ENCODE data around the gene HS6ST2. TPM values are rescaled to one million over a fixed set of nuclear protein-coding genes. Genes with fewer than 3 reads are reported as not detected.

HS6ST2 gene
- total RNA-seq, 1 experiment from 2014 or later = 8.1 TPM

DNA sequence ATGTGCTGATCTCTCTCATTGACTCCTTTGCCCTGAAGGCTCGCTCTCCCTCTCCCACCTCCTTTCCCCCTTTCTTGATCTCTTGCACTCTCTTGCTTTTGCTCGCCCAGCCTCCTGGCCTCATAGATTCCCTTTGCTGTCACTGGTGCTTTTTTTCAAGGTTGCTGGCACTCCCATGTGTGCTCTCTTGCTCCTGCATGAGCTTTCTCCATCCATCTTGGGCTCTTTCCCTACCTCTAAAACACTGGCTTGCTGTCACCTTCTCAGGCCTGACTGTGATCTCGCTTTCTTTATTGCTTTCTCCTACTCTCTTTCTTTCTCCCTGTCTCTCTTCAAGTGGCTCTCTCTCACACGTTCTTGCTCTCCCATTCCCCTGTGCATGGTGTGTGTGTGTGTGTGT lies 202.0 kb downstream of the HS6ST2 start:
- CTCF ChIA-PET = interaction anchor here (0.6 to 0.8 kb wide), 2 partner anchors 16 to 193 kb away, joined by 3 read pairs; no protein-coding TSS in a partner anchor
- TF ChIP-seq, protein P1, sequence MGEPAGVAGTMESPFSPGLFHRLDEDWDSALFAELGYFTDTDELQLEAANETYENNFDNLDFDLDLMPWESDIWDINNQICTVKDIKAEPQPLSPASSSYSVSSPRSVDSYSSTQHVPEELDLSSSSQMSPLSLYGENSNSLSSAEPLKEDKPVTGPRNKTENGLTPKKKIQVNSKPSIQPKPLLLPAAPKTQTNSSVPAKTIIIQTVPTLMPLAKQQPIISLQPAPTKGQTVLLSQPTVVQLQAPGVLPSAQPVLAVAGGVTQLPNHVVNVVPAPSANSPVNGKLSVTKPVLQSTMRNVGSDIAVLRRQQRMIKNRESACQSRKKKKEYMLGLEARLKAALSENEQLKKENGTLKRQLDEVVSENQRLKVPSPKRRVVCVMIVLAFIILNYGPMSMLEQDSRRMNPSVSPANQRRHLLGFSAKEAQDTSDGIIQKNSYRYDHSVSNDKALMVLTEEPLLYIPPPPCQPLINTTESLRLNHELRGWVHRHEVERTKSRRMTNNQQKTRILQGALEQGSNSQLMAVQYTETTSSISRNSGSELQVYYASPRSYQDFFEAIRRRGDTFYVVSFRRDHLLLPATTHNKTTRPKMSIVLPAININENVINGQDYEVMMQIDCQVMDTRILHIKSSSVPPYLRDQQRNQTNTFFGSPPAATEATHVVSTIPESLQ (CRISPR knock-in tag; IDR thresholded peaks at IDR 0.05) = no peak
- TF ChIP-seq TP53 (CRISPR knock-in tag; IDR thresholded peaks at IDR 0.05) (no peak), FOXP1 (CRISPR knock-in tag; IDR thresholded peaks at IDR 0.05; ENCODE audit: borderline replicate concordance) (no peak), CBFB (CRISPR knock-in tag; IDR thresholded peaks at IDR 0.05; ENCODE audit: low read depth) (no peak), ZNF263 (CRISPR knock-in tag; IDR thresholded peaks at IDR 0.05; ENCODE audit: low read depth) (no peak), ELF4 (CRISPR knock-in tag; IDR thresholded peaks at IDR 0.05; ENCODE audit: low read depth) (no peak), MXD4 (CRISPR knock-in tag; IDR thresholded peaks at IDR 0.05; ENCODE audit: borderline replicate concordance) (no peak), GRHL2 (CRISPR knock-in tag; IDR thresholded peaks at IDR 0.05; ENCODE audit: insufficient replicate concordance, severe bottlenecking) (no peak), JUN (CRISPR knock-in tag; IDR thresholded peaks at IDR 0.05) (no peak), FOXK1 (CRISPR knock-in tag; IDR thresholded peaks at IDR 0.05) (no peak), GABPB1 (CRISPR knock-in tag; IDR thresholded peaks at IDR 0.05) (no peak), SP1 (CRISPR knock-in tag; conservative IDR thresholded peaks at IDR 0.05) (no peak), NR3C1 (CRISPR knock-in tag; conservative IDR thresholded peaks at IDR 0.05; ENCODE audit: low read depth) (no peak), ZNF396 (CRISPR knock-in tag; IDR thresholded peaks at IDR 0.05; ENCODE audit: borderline replicate concordance) (no peak)
- TF ChIP-seq, protein P2, sequence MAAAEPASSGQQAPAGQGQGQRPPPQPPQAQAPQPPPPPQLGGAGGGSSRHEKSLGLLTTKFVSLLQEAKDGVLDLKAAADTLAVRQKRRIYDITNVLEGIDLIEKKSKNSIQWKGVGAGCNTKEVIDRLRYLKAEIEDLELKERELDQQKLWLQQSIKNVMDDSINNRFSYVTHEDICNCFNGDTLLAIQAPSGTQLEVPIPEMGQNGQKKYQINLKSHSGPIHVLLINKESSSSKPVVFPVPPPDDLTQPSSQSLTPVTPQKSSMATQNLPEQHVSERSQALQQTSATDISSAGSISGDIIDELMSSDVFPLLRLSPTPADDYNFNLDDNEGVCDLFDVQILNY (CRISPR knock-in tag; IDR thresholded peaks at IDR 0.05) = no peak
- TF ChIP-seq, protein P3, sequence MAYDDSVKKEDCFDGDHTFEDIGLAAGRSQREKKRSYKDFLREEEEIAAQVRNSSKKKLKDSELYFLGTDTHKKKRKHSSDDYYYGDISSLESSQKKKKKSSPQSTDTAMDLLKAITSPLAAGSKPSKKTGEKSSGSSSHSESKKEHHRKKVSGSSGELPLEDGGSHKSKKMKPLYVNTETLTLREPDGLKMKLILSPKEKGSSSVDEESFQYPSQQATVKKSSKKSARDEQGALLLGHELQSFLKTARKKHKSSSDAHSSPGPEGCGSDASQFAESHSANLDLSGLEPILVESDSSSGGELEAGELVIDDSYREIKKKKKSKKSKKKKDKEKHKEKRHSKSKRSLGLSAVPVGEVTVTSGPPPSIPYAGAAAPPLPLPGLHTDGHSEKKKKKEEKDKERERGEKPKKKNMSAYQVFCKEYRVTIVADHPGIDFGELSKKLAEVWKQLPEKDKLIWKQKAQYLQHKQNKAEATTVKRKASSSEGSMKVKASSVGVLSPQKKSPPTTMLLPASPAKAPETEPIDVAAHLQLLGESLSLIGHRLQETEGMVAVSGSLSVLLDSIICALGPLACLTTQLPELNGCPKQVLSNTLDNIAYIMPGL (CRISPR knock-in tag; IDR thresholded peaks at IDR 0.05) = no peak
- TF ChIP-seq, protein P4, sequence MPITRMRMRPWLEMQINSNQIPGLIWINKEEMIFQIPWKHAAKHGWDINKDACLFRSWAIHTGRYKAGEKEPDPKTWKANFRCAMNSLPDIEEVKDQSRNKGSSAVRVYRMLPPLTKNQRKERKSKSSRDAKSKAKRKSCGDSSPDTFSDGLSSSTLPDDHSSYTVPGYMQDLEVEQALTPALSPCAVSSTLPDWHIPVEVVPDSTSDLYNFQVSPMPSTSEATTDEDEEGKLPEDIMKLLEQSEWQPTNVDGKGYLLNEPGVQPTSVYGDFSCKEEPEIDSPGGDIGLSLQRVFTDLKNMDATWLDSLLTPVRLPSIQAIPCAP (CRISPR knock-in tag; IDR thresholded peaks at IDR 0.05) = no peak
- ATAC-seq (no peak), DNase-seq (ENCODE audit: low spot score) (no peak)
- H3K27me3 Mint-ChIP-seq (ENCODE audit: low read depth) = no peaks in the 10 kb centered on the region; the same call in none of the 2 replicates
- POLR2A ChIA-PET = no interaction called here
- peaks cover 42% of the 10 kb centered on the region for H3K4me1 Mint-ChIP-seq
- no peak overlapping the region for H3K27ac Mint-ChIP-seq
- H3K4me3 Mint-ChIP-seq = no peak overlapping the region
- no peaks in the 10 kb centered on the region for H3K36me3 Mint-ChIP-seq
- H3K9me3 Mint-ChIP-seq = no peaks in the 10 kb centered on the region

DNA sequence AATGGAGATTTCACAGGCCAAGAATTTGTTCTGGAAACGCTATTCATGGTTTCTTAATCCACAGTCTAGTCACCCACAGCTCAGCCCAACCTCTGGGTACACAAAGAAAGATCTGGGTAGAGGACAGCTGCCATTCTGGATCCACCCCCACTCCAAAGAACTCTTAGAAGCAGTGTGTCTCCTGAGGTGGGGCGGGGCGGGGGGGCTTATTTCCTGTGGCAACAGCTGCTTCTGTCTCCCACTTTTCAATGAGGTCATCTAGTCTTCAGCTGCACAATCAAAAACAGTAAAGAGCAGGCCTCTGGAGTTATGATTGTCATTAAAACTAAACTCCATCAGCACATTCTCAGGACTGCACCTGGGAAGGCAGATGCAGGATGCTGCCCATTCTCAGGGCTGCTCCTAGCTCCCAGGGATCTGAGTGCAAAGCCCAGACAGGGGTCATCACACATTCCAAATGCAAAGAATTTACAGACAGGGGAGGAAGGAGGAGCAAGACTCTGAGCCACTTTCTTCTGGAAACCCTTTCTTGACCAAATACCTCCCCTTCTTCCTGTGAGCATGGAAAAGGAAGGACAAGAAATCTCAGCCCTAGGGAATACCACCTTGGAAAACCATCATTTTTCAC lies 207.3 kb downstream of the HS6ST2 start:
- H3K9me3 Mint-ChIP-seq = no peaks in the 10 kb centered on the region
- ChIA-PET POLR2A (no interaction called here), CTCF (interaction anchor here (0.7 to 1.2 kb wide), 3 partner anchors 40 to 1163 kb away, joined by 3 to 5 read pairs (median 4); no protein-coding TSS in a partner anchor)
- TF ChIP-seq, protein P5, sequence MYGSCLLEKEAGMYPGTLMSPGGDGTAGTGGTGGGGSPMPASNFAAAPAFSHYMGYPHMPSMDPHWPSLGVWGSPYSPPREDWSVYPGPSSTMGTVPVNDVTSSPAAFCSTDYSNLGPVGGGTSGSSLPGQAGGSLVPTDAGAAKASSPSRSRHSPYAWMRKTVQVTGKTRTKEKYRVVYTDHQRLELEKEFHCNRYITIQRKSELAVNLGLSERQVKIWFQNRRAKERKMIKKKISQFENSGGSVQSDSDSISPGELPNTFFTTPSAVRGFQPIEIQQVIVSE (CRISPR knock-in tag; IDR thresholded peaks at IDR 0.05; ENCODE audit: borderline replicate concordance) = no peak
- TF ChIP-seq, protein P6, sequence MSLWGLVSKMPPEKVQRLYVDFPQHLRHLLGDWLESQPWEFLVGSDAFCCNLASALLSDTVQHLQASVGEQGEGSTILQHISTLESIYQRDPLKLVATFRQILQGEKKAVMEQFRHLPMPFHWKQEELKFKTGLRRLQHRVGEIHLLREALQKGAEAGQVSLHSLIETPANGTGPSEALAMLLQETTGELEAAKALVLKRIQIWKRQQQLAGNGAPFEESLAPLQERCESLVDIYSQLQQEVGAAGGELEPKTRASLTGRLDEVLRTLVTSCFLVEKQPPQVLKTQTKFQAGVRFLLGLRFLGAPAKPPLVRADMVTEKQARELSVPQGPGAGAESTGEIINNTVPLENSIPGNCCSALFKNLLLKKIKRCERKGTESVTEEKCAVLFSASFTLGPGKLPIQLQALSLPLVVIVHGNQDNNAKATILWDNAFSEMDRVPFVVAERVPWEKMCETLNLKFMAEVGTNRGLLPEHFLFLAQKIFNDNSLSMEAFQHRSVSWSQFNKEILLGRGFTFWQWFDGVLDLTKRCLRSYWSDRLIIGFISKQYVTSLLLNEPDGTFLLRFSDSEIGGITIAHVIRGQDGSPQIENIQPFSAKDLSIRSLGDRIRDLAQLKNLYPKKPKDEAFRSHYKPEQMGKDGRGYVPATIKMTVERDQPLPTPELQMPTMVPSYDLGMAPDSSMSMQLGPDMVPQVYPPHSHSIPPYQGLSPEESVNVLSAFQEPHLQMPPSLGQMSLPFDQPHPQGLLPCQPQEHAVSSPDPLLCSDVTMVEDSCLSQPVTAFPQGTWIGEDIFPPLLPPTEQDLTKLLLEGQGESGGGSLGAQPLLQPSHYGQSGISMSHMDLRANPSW (CRISPR knock-in tag; conservative IDR thresholded peaks at IDR 0.05; ENCODE audit: low read depth) = no peak
- TF ChIP-seq NFYB (CRISPR knock-in tag; conservative IDR thresholded peaks at IDR 0.05; ENCODE audit: low read depth) (no peak), SP1 (CRISPR knock-in tag; conservative IDR thresholded peaks at IDR 0.05) (no peak), CBFB (CRISPR knock-in tag; IDR thresholded peaks at IDR 0.05; ENCODE audit: low read depth) (no peak), ZNF423 (CRISPR knock-in tag; IDR thresholded peaks at IDR 0.05) (no peak), ATF1 (CRISPR knock-in tag; IDR thresholded peaks at IDR 0.05) (no peak)
- TF ChIP-seq, protein P7, sequence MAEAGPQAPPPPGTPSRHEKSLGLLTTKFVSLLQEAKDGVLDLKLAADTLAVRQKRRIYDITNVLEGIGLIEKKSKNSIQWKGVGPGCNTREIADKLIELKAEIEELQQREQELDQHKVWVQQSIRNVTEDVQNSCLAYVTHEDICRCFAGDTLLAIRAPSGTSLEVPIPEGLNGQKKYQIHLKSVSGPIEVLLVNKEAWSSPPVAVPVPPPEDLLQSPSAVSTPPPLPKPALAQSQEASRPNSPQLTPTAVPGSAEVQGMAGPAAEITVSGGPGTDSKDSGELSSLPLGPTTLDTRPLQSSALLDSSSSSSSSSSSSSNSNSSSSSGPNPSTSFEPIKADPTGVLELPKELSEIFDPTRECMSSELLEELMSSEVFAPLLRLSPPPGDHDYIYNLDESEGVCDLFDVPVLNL (CRISPR knock-in tag; IDR thresholded peaks at IDR 0.05; ENCODE audit: borderline replicate concordance, low read depth) = no peak
- H3K27me3 Mint-ChIP-seq (ENCODE audit: low read depth) = peaks cover 32% of the 10 kb centered on the region
- peak; percentile 22 for DNase-seq (ENCODE audit: low spot score)
- ATAC-seq = peak; percentile 71
- H3K27ac Mint-ChIP-seq = no peak overlapping the region
- H3K4me3 Mint-ChIP-seq = no peak overlapping the region
- H3K36me3 Mint-ChIP-seq = no peaks in the 10 kb centered on the region
- H3K4me1 Mint-ChIP-seq = peaks cover 42% of the 10 kb centered on the region

Measured in WTC11 (cell line).